Embryonic facial prominence (tissue), 1 donor: ENCODE data around the gene ESYT2.

Experiments
- DNase-seq: peaks from one replicate; pipeline ENCODE4 v3.0.0-alpha.2; 2016; ENCODE audit errors: extremely low spot score

The ESYT2 gene

DNA sequence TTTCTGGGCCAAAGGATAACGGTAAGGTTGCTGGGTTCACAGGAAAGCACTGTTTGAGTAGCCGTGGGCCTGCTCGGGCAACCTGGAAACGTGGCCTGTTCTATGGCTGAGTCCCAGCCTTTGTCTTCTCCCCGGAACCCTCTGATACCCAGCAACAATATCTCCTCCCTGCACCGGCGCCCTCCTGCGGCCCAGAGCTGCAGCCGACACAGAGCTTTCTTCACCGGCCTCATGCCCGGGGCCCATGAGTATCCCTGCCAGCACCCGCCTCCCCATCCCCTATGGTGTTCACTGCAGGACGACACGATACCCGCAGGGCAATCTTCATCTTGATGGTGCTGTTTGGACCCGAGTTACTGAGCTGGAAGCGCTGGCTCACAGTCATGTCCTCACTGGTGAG is 86.1 kb downstream of the ESYT2 start:
- no peak for DNase-seq

- DNase-seq = no peak
These were observed 87.1 kb downstream of the ESYT2 start for GRCh38 chr7:158742065-158742821.

- DNase-seq = no peak
These were observed 88.0 kb downstream of the ESYT2 start for GRCh38 chr7:158741294-158741666.

GRCh38 chr7:158740657-158741293 is 88.5 kb downstream of the ESYT2 start:
- DNase-seq = no peak

DNA sequence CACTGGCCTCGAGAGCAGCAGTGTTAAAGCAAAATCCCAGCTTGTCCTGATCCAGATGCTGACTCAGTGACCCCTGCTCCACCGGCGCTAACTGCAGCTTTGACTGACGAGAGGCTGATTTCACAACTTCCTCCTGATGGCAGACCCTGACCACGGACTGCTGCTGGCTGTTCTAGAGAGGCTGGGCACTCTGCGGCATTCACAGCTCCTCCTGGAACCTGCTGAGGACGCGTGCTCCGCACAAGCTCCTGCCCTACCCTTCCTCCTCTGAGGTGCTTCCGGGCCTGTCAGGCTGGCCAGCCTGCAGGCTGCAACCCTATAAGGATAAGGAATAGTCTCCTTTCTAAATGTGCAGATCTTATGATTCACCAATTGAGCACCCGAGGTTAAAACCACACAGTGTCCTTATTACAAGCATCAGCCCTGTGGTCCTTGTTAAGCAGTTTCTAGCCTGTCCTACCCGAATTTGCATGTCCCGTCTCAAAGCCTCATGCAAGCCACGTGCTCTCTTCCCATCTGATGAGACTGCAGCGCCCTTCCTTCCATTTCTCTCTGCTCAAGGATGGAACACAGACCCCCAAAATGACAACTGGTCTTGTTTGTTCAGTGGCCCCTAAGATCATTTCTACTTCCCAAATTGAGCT is 89.2 kb downstream of the ESYT2 start:
- DNase-seq = no peak

GRCh38 chr7:158738841-158739240 is 90.5 kb downstream of the ESYT2 start:
- no peak for DNase-seq

DNA sequence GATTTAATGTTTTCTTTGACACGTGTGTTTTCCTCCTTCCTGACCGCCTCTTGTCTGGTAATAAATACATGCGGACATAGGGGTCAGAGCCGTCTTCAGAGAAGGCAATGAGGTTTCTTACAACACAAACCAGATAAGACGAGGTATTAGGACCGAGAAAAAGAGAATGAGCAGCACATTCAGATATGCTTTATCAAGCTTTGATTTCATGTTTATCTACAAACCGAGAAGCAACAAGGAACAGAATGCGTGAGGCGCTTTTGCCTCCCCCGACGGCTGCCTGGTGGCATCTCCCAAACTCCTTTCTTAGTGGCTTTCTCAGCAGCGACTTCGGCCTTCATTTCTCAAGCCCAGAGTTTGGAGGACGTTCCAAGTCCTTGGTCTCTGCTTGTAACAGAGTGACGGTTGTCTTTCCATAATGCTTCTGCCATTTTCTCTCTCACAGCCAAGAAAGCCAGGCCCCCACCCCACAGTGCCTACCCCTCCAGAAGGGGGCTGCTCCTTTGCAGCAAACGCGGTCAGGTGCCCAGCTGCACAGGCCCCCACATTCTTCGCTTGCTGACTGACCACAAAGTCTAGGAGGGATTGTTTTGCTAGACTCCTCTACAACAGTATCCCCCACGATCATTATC is 92.1 kb downstream of the ESYT2 start:
- DNase-seq = no peak

GRCh38 chr7:158735935-158736334 is 93.4 kb downstream of the ESYT2 start:
- DNase-seq = no peak

- no peak for DNase-seq
These were observed 94.4 kb downstream of the ESYT2 start for GRCh38 chr7:158734861-158735260.

GRCh38 chr7:158733775-158734494 is 95.4 kb downstream of the ESYT2 start:
- DNase-seq = no peak

DNA sequence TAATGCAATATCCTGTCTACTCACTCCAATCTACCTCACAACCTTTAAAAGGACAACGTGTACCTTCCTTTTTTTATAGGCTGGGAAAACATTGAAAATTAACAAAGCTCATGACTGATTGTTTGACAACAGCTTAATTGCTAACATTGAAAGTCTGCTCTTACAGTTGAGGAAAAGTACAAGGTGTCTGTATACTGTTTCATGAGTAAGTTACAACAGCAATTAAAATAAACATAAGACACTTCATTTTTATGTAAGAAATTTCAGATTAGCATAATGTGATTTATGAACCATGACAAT is 96.1 kb downstream of the ESYT2 start:
- DNase-seq = no peak

GRCh38 chr7:158732494-158733219 is 96.7 kb downstream of the ESYT2 start:
- peak; percentile 14 for DNase-seq

DNA sequence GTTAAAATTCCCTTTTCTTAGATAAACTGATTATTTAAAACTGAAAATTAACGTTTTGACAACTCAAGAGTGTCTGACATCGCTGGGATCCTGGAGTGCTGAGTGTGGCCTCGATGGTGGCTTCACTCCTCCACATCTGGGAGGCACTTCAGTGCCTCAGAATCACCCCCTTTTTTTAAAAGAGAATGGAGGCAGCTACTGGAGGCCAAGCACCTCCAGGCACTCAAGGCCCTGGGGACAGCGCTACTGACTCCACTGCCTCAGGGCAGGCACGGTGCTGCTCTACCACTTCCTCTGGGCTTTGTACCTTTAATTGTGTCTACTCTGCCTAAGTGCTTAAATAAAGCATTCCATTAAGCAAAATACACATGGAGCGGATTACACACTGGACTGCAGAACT is 97.5 kb downstream of the ESYT2 start:
- DNase-seq = no peak

DNA sequence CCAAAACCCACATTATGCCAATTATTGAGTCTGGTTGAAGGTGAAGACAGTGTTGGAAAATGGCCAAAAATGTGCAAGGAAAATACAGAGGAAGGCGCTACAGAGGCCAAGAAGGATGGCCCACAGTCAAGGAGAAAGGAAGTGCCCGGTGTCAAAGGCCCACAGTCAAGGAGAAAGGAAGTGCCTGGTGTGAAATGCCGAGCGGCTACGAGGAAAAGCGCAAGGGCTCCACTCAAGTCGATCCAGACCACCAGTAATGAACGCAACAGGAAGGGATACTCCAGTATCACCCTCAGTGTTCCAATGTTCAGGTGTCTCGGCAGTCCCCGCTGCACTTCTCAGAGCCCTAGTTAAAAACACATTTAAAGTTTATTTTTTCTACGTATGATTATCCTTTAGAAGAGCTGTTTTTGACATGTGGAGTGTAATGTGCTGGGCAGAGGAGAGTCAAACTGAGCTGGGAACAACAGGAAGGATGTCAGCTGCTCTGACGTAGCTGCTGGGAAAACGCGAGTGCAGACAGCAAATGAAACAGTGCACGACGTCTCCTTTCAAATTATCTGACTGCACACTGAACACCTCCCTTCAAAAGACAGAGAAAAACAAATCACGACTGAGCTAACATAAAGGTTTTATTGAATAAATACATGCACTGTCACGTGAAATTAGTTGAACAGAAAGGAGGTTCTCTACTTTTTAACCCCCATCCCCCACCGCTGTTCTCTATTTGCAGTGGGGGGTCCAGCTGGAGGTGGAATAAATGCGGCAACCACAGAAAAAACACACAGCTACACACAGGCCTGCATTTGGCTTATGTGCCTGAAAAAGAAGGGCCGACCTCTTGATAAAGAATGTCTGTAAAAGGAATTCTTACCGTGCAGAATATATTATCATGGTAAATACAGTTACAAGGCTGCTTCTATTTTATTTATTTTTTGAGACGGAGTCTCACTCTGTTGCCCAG is 98.6 kb downstream of the ESYT2 start:
- no peak for DNase-seq

DNA sequence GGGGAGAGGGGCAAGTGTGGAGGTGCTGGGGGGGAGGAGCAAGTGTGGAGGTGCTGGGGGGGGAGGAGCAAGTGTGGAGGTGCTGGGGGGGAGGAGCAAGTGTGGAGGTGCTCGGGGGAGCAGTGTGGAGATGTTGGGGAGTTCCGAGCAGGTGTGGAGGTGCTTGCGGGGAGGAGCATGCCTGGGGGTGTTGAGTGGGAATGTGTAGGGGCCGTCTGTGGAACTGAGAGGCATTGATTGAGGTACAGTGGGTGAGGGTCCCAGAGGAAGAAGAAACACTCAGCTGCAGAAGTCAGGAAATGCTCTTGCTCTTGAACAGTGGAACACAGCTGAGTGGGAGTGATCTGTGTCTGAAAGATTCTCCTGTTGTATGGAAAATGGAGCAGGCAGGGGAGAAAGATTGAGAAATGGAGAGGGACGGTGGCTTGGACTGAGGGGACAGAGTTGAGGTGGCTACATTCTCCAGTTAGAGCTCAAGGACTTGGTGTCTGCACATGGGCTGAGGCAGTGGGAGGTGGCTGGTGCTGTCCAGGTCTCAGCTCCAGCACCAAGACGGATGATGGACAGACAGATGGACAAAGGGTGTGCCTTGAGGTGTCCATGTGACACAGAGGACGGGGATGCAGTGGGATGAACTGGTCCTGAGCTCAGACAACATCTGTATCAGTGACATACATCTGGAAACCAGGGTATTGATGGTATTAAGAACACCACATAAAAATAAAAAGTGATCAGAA is 99.5 kb downstream of the ESYT2 start:
- no peak for DNase-seq

DNA sequence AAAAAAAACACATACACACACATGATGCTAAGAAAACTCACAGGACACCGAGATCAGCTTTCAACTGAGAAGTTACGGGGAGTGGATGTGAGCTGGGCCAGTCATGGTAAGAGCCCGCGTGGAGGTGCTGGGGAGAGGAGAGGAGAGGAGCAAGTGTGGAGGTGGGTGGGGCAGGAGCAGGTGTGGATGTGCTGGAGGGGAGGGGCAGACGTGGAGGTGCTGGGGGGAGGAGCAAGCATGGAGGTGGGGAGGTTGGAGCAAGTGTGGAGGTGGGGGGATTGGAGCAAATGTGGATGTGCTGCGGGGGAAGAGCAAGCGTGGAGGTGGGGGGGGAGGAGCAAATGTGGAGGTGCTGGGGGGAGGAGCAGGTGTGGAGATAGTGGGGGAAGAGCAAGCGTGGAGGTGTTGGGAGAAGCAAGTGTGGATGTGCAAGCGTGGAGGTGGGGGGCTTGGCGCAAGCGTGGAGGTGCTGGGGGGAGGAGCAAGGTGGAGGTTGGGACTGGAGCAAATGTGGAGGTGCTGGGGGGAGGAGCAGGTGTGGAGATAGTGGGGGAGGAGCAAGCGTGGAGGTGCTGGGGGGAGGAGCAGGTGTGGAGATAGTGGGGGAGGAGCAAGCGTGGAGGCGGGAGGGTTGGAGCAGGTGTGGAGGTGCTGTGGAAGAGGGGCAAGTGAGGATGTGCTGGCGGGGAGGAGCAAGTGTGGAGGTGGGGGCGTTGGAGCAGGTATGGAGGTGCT is 100.2 kb downstream of the ESYT2 start:
- no peak for DNase-seq

- DNase-seq = no peak
These were observed 101.6 kb downstream of the ESYT2 start for GRCh38 chr7:158727690-158728089.

DNA sequence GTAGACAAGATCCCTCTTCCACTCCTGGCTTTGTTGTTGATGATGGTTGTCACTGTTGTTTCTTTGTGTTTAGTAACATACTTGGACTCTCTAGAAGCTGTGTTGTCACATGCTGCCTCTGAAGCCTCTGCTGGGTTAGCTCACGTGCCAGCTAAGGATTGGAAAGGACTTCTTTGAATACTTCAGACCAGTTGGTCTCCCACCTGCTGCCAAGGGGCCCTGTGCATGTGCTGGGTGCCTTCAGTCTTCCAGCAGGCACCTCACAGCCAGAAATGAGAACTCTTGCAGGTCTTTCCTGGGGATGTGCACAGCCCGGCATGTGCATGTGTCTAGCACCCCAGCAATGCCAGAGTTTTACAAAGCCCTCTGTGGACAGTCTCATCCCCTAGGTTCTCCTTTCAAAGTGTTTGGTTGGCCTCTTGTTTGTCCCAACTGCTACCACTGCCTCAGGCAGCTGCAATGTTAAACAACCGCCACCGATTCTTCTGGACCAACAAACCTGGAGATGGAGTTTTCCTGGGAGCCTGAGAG is 103.0 kb downstream of the ESYT2 start:
- no peak for DNase-seq

GRCh38 chr7:158725506-158725800 is 103.9 kb downstream of the ESYT2 start:
- DNase-seq = no peak
